H1 (cell line): ENCODE data around the gene MYLK. TPM values are rescaled to one million over a fixed set of nuclear protein-coding genes. Genes with fewer than 3 reads are reported as not detected.

Experiments
- CHD7 ChIP-seq: fragments of 300-600 bp; sonication (generic); IDR thresholded peaks from 2 replicates; pipeline ENCODE4 v1.7.1; 2012; ENCODE audit warnings: low read length, moderate library complexity, mild to moderate bottlenecking, inconsistent platforms; ENCODE audit not compliant: insufficient replicate concordance
- POU5F1 ChIP-seq: IDR thresholded peaks from 2 replicates; pipeline ENCODE4 v1.6.1; 2011; ENCODE audit warnings: low read depth, mild to moderate bottlenecking, low read length, moderate library complexity
- polyA plus RNA-seq, 7 experiments: library from polyadenylated mRNA; depleted of rRNA in 3 of 7; stranded (reverse) in 5 of 7; unstranded in 2 of 7; fragments of >200 nt in 5 of 7; fragments of 200-250 nt in 2 of 7; gene quantifications; 1 replicate in 5 of 7; 2 replicates in 1 of 7; 4 replicates in 1 of 7; pipeline versions ENCODE4 v1.2.1 to v1.2.3, GENCODE V29; 2011 to 2013; ENCODE audit warnings: missing spikeins in 2 of 7, mixed read lengths in 2 of 7
- total RNA-seq: library from RNA; stranded (reverse); fragmentation: NEBNext Ultra II Directional; extraction: Animal tissue kit (Norgen Biotek cat#: 25700); gene quantifications from 2 replicates; pipeline ENCODE4 v1.2.1, GENCODE V29; 2021

MYLK gene
- total and polyA plus RNA-seq, 2 of the 8 experiments (the other 6 are each of a cell fraction or from before 2014, with no cell fraction given): 11.6 to 21.3 TPM

- TF ChIP-seq CHD7 (no peak), POU5F1 (no peak)
Observed at GRCh38 chr3:123695152-123695551, 189.0 kb downstream of the MYLK start (continued).
